Kidney capillary endothelial cell (primary cell): Measurements from ENCODE around the gene TMEM178B.

Source experiments
- DNase-seq: peaks from one replicate; pipeline ENCODE4 v3.0.0-alpha.2; 2018; ENCODE audit warnings: low spot score

The TMEM178B gene

DNA sequence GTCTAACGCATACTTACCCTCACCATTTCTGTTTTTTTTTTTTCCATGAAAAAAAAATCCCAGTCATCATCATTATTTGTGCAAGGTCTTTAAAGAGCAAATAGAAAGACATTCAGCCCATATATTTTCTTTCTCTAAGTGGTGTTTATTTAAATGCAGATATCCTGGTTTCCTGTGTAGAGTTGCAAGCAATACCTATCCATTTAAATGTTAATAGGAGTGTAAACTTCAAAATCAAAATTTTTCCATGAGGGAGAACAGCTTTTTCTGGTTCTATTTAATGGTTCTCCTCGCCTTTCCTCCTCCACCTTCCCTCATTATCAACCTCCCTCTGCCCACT lies 357.2 kb downstream of the TMEM178B start:
- DNase-seq = no peak

DNA sequence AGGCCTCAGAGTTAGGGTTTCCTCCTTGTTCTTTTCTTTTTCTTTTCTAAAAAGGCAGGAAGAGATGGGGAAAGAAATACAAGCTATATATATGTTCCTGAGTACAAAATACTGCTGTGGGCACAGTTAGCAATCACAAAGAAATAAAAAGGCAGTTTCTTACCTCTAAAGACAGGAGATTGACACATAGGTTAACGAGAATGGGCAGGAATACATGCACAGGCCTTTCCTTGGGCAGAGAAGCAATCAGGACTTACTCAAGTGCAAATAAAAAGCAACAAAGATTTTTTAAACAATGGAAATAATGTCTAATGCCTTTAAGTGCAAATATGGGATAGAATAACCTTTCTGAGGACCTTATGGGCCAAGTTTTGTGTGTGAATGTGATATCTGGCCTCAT lies 357.8 kb downstream of the TMEM178B start:
- no peak for DNase-seq

DNA sequence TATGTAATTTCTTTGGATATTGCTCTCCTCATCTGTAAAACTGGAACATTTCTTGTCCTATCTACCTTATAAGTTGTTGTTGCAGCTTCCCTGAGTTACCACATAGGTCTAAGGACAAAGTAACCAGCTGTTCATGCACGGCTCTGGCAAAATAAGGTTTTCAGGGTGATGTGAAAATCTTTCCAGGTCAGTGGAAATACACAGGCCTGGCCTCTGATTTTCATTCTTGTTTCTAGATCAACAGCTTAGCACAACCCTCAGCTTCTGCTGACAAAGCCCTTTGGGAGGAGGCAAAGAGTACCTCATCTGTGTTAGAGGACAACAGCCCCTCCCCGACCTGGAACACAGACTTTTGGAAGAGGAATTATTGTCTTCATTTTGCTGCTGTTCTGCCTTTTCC lies 359.8 kb downstream of the TMEM178B start:
- no peak for DNase-seq

DNA sequence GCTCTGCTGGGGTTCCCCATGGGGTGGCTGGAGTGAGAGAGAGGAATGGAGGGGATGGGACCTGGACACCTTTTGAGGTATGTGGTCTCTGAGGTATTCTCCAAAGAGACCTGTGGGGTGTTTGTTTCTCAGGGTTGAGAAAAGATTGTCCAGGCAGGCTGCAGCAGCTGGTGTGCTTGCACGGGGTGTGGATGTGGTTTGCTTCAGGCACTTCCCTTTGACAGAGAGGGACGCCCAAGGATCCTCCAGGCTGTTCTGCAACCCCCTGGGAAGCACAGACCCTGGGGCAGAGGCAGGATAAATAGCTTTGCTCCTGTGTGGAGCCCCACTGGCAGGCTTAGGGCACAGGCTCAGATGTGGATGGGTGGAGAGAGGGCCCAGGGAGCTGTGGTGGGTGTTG lies 362.3 kb downstream of the TMEM178B start:
- no peak for DNase-seq

DNA sequence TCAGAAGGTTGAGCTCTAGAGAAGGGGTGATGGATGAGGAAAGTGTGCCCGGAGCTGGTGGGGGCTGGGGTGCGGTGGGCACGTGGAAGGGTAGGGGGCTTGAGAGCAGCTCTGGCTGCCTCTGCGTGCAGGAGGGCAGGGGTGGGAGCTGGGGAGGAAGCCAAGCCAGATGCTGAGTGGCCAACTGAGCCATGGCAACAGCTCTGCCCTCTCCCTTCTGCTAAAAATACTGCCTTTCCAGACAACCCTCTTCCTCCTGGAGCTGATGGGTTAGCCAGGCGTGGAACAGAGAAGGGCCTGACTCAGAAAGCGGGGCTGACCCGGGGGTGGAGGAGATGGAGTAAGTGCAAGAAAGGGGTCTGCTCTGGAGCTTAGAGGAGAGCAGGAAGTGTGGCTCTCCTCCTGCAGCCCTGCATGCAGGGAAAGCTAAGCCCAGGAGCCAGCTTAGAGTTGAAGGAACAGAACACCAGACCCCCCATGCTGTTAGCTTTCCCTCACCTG lies 362.8 kb downstream of the TMEM178B start:
- no peak for DNase-seq

DNA sequence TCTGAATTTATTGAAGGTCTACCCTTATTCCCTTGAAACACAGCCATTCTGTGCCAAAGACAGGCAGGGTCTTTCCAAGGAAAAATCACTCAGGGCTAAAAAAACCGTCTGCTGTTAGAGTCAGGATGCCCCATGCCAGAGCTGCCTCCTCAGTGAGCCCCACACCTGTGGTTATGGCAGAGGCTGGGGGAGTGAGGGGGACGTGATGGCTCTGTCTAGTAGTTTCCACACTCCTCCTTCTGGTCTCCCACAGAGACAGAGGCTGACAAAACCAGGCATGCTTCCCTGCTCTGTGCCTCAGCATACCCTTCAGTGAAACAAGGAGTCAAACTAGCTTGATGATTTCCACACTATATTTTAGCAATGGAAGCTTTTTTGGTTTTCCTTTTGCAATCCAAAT lies 365.3 kb downstream of the TMEM178B start:
- DNase-seq = no peak

DNA sequence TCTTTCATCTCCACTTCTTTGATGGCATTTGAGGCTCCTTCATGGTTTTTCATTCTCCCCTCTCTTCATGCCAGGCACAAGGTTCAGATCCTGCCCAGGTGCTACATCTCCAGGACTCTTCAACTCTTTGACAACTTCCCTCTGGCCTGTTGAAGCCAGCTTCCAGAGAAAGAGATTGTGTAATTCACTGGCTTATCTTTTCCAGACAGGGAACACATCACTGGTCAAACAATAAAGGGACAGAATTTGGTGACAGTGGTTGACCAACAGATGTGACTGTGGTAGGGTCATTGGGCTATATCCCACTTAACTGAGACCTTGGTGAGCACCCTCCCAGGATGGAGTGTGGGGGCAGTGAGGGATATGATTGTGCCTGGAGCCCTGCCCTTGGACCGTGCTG lies 365.9 kb downstream of the TMEM178B start:
- no peak for DNase-seq

DNA sequence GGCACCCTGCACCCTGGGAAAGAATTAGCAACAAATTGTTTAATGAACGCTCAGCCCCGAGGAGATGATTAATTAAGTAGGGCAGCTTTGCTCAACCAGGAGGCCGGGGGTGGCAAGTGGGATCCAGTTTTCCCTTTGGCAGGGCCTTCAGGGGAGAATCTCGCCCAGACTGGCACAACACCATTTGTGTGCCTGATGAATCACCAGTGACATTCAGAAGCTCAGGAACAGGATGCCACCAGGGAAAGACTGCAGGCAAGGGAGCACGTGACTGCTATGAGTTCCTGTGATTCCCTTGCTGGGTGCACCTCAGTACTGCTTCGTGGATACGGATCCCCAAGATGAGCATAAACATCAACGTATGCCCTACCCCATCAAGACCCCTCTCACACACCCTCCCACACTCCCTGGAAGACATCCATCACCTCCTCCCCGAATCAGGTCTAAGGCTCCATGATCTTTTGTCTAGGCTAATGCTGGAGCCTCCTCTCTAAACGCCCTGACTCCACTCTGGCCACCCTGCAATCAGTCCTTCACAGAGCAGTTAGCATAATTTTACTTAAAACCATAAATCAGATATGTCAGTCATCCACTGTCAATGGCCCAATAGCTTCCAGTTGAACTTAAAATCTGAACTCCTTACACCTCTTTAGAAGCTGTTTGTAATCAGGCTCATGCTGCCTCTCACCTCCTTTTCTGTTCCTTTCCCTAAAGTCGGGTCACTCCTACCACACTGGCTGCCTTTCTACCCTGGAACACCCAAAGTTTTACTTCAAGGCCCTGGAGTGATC lies 368.2 kb downstream of the TMEM178B start:
- no peak for DNase-seq

DNA sequence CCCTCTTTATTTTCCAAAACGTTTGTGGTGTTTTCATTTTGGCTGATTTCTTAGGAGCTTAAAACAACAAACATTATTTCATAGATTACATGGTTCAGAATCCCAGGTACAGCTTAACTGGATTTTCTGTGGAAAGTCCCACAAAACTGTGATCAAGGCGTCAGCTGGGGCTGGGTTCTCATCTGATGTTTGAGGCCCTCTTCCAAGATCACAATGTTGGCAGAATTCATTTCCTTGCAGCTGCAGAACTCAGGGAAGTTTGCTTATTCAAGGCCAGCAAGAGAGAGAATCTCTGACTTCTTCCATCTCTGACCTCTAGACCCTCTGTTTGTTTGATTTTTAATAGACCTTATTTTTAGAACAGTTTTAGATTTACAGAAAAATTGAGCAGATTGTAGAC lies 368.9 kb downstream of the TMEM178B start:
- no peak for DNase-seq

DNA sequence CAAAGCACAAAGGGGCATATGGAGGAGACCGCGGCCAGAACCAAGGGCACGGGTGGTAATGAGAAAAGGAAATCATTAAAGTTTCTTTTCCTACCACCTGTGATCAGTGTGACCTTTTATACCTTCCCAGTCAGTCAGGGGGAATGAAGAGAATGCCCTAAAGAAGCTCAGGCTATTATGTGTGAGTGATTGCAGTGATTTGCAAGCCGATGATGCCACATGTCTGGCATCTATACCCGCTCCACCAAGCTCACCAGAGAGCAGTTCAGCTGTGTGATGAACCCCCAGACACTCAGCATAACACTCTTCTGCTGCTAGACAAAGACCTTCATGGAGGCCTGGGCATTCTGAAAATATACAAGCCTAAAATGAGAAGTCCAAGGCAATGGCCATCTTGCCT lies 371.1 kb downstream of the TMEM178B start:
- DNase-seq = no peak

DNA sequence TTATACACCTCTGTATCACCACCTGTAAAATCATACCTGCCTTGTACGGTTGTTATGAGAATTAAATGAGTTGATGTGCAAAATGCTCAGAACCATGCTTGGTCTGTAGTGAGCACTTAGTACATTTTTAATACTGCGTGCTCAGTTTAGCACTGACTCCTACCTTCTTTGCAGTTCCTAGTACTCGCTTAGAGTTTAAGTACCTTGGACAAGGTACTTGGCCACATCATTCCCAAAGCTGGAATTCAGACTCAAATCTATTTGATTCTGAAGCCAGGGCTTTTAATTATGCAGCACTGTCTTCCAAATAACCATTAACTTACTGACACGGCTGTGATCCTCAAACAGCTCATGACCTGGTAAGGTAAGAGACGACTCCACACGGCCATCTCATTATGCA lies 377.4 kb downstream of the TMEM178B start:
- DNase-seq = no peak

DNA sequence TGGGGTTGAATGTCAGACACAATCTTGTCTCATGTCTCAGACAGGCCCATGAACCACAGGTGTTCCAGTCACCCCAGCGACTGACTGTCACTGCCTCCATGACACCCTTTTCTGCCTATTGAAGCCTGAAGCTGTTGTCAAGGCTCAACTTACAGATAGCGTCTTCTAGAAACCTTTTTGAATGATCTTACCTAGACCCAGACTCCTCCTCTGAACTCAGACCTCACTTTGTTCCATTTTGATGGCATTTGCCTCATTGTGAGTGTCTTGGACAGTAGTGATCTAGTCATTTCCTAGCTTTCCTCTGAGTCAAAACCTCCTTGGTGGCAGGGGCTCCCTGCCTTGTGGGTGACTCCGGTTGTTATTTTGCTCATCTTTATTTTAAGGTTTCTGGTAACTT lies 379.0 kb downstream of the TMEM178B start:
- no peak for DNase-seq

DNA sequence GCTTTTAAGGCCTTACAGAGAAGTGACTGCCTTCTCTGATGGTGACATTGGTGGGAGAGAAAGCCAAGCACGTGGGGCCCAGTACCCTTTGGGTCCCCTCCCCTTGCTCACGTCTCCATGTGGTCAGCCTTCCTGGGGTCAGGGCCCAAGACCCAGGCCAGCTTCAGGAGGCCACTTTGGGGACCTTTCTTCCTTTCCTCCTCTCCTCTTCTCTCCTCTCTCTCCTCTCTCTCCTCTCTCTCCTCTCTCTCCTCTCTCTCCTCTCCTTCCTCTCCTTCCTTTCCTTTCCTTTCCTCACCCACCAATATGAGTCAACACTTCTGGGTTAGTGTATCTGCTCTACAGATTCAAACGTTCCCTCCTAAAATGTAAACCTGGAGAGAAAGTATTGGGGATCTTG lies 380.5 kb downstream of the TMEM178B start:
- DNase-seq = no peak

DNA sequence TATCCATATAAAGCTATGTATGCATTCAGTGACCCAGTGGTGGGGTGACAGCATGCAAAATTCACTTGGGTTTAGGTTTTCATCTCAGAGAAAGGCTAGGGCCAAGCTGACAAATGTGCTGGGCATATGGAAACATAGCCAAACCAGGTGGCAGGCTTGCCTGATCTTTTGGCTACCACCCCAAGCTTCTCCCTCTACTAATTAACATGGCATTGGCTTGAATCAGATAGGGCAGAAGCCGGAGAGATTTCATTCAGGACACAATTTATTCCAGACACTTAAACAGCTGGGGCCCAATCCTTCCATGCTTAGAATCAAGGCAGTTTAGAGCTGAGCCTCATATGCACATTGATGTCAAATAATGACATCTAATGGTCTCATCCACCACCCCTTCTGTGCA lies 381.9 kb downstream of the TMEM178B start:
- no peak for DNase-seq

DNA sequence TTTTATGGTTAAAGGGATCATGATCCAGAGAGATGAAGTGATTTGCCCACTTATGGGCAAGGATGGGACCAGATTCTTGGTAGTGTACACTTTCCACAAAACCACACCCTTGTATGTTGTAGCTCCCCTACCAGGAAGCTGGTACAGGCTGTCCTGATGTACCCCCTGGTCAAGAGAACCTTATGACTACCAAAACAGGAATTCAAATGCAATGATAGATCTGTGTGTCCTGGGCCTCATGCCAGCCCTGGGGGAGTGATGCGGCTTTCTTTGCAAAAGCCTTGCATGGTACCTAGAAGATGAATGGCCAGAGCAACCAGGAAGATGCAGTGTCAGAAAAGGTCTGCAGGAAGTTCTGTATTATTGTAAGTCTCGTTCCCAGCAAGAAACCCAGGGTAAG lies 382.4 kb downstream of the TMEM178B start:
- DNase-seq = no peak

DNA sequence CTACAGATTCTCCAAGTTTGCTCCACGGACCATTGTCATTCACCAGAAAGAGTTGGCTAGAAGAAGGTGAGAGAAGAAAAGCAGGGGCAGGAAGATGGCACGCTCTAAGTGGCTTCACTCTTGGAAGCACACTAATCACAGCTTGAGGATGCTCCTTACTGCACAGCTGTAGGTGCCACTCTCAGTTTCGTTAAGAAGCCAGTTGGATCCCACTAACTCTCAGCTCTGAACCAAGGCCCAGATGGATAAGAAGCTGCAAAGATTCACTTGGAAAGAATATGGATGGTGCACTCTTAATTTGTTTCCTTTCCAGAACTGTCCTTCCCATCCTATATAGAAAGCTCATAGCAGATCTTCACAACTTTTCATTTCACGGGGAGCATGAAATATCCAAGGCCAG lies 382.8 kb downstream of the TMEM178B start:
- no peak for DNase-seq

DNA sequence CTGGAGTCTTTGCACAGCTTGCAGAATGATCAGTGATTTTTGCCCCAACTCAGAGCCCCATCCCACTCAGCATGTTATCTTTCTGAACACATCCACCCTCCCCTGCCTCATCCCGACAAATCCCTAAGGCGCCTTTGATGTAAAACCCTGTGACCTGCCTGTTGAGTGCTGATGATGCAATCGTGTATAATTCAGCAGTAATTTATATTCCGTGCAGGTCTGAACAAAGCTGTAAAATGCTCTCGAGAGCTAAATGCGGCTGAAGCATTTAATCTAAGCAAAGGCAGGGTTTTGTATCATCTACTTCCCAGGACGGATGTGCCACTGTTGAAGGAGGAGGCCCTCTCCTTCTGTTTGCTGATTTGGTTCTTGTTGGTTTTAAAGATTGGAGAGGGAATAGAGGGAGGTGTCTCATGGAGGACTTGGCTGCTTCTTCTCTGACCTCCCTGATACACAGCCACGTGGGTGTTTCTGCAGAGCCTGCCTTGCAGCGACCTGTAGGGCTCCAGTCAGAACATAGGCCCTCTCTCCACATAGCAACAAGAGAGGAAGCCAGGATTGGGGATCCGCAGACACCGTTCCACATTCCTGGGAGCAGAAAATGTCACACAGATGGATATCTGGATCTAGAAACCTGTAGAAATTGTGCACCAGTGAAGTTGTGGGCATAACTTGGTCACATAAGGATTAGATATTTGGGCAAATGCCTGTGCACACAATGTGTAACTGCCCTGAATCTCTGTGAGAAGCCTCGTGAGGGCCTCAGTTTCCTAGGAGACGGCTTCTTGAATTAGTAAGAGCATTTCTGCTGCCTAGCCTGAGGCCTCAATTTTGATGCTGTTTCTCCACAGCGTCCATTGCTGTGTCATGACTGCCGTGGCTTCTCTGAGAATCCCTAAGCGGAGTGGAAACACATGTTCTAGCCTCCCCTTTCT lies 387.2 kb downstream of the TMEM178B start:
- no peak for DNase-seq

DNA sequence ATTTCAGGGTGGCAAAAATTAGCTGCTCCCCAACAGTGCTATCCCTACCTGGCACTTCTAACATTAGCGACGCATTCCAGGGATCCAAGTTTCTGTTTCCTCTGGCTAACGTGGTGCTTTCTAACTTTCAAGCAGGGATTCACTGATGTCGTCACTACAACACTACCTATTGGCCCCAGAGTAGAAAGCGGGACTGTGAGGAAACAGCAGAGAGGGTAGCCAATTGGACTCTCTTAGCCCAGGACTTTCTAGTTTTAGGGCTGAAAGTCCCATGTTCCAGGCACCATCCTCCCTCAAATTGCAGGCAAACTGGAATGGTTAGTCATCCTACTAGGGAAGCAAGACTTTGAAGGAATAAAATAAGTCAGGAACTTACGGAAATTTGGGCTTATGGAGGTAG lies 388.1 kb downstream of the TMEM178B start:
- DNase-seq = no peak

DNA sequence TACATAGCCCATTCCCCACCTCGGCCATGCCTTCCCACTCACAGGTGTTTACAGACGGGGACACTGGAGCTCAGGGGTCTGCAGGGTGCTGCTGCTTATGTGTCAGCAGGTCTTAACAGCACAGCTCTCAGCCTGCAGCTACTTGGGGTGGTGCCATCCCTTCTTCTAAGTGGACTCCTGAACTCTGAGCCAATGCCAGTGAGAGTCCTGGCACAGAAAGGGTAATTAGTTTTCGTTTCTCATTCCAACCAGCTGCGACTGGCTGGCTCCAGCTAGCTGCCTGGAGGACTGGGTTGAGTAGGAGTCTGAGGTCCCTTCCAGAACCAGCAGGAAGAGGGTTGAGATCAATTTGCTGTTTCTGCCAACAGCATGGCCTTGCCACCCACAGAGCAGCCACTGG lies 389.1 kb downstream of the TMEM178B start:
- no peak for DNase-seq

DNA sequence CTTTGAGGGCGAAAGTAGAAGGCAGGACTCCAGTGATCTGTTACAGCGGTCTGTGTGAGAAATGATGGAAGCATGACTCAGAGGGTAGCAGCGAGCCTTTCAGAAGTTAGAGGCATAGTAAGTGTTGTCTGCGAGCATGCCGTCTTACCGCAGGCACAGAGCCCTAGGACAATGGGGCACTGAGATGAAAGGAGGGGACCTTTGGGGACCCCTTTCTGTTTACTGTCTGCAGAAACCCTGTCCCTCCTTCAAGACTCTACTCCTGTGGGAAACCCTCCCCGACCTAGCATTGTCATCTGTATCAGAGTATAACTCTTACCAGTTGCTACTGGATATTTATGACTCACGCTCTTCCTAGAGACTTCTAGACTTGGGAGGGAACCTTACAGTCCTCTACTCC lies 390.1 kb downstream of the TMEM178B start:
- no peak for DNase-seq

DNA sequence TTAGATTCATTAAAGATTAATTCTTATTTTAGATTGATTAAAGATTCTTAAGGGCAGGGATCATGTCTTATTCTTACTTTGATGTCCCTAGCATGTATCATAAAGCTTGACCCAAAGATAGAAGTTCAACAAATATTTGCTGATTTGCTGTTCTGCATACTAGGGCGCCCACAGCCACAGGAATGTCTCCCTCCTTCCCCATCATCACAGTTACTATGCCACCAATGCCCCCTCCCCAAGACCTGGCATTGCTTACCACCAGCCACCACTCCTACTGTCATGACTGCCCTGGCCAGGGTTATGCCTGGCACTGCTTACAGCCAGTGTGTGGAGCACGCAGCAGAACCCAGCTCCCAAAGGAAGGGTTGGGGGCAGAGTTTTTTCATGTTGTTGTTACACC lies 390.7 kb downstream of the TMEM178B start:
- DNase-seq = no peak

DNA sequence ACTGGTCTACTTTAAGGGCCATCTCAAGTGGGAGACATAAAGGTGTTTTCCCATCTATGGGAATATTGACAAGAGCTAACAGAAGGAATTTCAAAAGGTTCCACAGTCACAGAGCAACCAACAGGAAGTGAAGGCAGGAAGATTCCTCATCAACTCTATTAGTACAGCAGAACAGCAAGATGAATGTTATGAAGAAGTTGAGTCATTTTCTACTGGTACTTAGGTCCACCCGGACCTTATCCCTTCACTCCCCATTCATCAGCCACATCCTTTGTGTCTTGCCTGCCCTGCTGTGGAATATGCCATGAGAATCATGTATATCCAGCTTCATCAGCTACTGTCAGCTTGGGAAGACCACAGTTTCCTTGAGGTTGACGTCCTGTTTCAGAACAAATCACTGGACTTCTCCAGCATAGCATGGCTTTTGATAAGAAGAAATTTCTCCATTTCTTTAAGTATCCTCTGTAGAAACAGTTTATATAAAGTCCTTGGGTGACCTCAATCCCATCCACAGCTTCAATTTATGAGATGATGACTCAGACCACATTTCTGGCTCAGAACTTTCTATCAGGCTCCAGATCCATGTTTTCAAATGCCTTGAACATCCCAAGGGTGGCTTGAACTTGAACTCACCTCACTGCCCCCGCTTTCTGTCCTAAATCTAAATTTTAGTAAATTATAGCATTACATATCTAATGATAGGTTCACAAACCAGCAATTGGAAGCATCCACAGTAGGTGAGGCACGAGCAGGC lies 392.5 kb downstream of the TMEM178B start:
- no peak for DNase-seq

DNA sequence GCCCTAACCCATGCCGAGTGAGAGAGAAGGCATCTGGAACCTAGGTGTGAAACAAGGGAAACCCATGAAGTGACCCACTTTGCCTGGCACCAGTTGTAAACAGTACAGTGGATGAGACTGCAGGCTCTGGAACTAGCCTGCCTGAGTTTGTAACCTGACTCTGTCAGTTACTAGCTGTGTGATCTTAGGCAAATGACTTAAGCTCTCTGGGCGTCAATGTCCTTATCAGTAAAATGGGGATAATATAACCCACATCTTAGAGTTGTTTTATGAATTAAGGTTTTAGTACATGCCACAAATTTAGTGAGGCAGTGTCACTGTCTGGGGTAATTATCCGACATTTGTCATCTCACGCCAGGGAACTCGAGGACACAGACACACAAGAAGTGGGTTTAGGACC lies 394.5 kb downstream of the TMEM178B start:
- no peak for DNase-seq
